Skeletal muscle satellite cell (primary cell): ENCODE results near the gene ABLIM2.
A peak's percentile ranks its signal among the peaks of the same experiment; 100 is the strongest.

ENCODE experiments used
- H3K27me3 ChIP-seq: 2 replicates; pipeline ENCODE4 v1.7.0; 2013; ENCODE audit warnings: low read length; ENCODE audit not compliant: control insufficient read depth, insufficient read depth
- H3K36me3 ChIP-seq: 2 replicates; pipeline ENCODE4 v1.7.0; 2013; ENCODE audit warnings: mild to moderate bottlenecking, control low read depth, low read length; ENCODE audit not compliant: insufficient read depth
- H3K4me1 ChIP-seq: 2 replicates; pipeline ENCODE4 v1.7.0; 2013; ENCODE audit warnings: low read length; ENCODE audit not compliant: control insufficient read depth, insufficient read depth
- H3K4me2 ChIP-seq: 2 replicates; pipeline ENCODE4 v1.7.0; 2013; ENCODE audit warnings: mild to moderate bottlenecking, low read length
- H3K4me3 ChIP-seq: 2 replicates; pipeline ENCODE4 v1.7.0; 2013; ENCODE audit warnings: low read length
- H3K9ac ChIP-seq: 2 replicates; pipeline ENCODE4 v1.7.0; 2013; ENCODE audit warnings: mild to moderate bottlenecking, low read depth, low read length, moderate library complexity
- H3K9me3 ChIP-seq: replicated peaks from 2 replicates; pipeline ENCODE4 v1.7.0; 2013; ENCODE audit warnings: mild to moderate bottlenecking, control low read depth, low read length

ABLIM2 gene

DNA sequence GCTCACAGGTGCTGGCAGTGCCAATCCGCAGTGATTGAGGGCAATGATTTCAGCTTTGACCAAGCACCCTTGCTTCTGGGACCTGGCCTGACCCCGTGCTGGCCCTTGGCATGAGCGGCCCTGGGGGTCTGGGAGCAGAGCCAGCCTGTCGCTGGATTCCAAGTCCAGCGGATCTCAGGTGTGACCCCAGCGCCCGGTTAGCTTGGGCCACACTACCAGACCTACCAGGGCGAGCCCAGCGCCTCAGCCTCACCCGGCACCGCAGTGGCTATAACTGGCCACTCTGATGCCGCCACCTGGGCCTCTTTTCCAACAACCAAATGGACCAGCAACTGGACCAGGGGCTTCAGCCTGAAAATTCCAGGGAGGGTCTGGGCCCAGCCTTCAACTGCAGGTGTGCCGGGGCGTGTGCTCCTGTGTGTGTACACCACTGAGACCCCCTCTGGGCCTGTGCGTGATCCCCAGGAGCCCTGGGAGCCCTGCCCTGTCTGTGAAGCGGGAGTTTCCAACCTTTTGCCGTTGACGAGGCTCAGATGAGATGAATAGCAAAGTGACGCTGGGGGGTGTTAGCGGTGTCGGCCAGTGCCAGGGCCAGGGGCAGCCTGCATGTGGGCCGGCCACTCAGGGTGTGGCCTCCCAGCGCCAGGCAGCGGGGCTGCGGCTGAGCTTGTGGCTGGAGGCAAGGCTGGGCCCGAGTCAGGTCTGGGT is 41.1 kb upstream of the ABLIM2 start:
- H3K4me1 ChIP-seq: peaks cover 17% of the 10 kb centered on the region
- peak overlapping the region; percentile 74 for H3K9ac ChIP-seq
- H3K9me3 ChIP-seq: no peaks in the 10 kb centered on the region
- no peaks in the 10 kb centered on the region for H3K36me3 ChIP-seq
- H3K4me3 ChIP-seq: peak overlapping the region; percentile 65
- peak overlapping the region; percentile 79 for H3K4me2 ChIP-seq
- peaks cover 3% of the 10 kb centered on the region for H3K27me3 ChIP-seq

DNA sequence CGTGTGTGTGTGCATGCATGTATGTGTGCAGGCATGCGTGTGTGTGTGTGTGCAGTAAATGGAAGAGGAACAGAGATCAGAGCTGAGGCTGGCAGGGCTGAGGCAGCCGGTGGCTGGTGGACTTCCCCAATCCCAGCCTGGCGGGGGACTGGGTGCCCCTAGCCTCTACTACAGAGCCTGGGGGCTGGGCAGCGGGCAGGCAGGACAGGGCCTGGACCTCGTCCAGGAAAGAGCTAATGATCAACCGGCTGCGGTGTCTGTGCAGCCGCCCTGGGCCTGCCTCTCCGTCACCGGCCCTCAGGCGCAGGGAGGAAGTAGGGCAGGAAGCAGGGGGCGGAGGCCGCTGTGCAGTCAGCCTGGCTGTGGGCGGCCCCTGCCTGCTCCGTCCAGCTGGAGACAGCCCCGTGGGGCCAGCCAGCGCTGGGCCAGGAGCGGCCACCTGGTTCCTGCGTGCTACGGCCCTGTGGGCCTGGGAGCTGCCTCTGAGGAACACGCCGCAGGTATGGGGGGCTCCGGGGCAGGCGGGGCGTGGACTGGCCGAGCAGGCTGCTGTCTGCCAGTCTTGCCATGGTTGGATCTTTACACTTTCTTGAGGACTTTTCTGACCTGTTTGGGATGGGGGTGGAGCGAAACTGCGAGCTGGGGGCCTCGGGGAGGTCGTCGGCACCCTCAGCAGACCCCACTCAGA is 40.4 kb upstream of the ABLIM2 start, which contains the start of gene SH3TC1:
TSS of gene SH3TC1 (plus strand) at position 385 of the 688 bp plus-strand sequence. CDS start 5,905 bp downstream, outside the sequence.
- Histone ChIP-seq H3K4me3 (peak within 1 kb of the TSS; percentile 65), H3K27me3 (peaks cover 3% of the 10 kb centered on the region), H3K36me3 (no peaks in the 10 kb centered on the region), H3K9ac (peak within 1 kb of the TSS; percentile 74), H3K4me2 (peak within 1 kb of the TSS; percentile 79), H3K4me1 (peaks cover 17% of the 10 kb centered on the region), H3K9me3 (no peaks in the 10 kb centered on the region)

- H3K27me3 ChIP-seq: peaks cover 3% of the 10 kb centered on the region
- peak overlapping the region; percentile 79 for H3K4me2 ChIP-seq
- H3K36me3 ChIP-seq: no peaks in the 10 kb centered on the region
- H3K4me1 ChIP-seq: peaks cover 17% of the 10 kb centered on the region
- H3K9me3 ChIP-seq: no peaks in the 10 kb centered on the region
- peak overlapping the region; percentile 74 for H3K9ac ChIP-seq
- H3K4me3 ChIP-seq: peak overlapping the region; percentile 65
Observed at GRCh38 chr4:8198206-8198905, 39.7 kb upstream of the ABLIM2 start.

GRCh38 chr4:8197521-8197920 is 38.9 kb upstream of the ABLIM2 start:
- H3K4me3 ChIP-seq: no peak overlapping the region
- H3K9ac ChIP-seq: no peak overlapping the region
- no peaks in the 10 kb centered on the region for H3K9me3 ChIP-seq
- no peak overlapping the region for H3K4me2 ChIP-seq
- peaks cover 17% of the 10 kb centered on the region for H3K4me1 ChIP-seq
- H3K36me3 ChIP-seq: no peaks in the 10 kb centered on the region
- H3K27me3 ChIP-seq: peaks cover 3% of the 10 kb centered on the region

- H3K4me3 ChIP-seq: no peak overlapping the region
- no peak overlapping the region for H3K9ac ChIP-seq
- no peaks in the 10 kb centered on the region for H3K36me3 ChIP-seq
- no peak overlapping the region for H3K4me2 ChIP-seq
- no peaks in the 10 kb centered on the region for H3K9me3 ChIP-seq
- H3K4me1 ChIP-seq: peaks cover 26% of the 10 kb centered on the region
- peaks cover 3% of the 10 kb centered on the region for H3K27me3 ChIP-seq
Observed at GRCh38 chr4:8195841-8196458, 37.3 kb upstream of the ABLIM2 start.

GRCh38 chr4:8195431-8195830 is 36.8 kb upstream of the ABLIM2 start:
- Histone ChIP-seq H3K4me3 (no peak overlapping the region), H3K4me1 (peaks cover 30% of the 10 kb centered on the region), H3K36me3 (no peaks in the 10 kb centered on the region), H3K9ac (no peak overlapping the region), H3K4me2 (no peak overlapping the region), H3K9me3 (no peaks in the 10 kb centered on the region), H3K27me3 (peaks cover 3% of the 10 kb centered on the region)

DNA sequence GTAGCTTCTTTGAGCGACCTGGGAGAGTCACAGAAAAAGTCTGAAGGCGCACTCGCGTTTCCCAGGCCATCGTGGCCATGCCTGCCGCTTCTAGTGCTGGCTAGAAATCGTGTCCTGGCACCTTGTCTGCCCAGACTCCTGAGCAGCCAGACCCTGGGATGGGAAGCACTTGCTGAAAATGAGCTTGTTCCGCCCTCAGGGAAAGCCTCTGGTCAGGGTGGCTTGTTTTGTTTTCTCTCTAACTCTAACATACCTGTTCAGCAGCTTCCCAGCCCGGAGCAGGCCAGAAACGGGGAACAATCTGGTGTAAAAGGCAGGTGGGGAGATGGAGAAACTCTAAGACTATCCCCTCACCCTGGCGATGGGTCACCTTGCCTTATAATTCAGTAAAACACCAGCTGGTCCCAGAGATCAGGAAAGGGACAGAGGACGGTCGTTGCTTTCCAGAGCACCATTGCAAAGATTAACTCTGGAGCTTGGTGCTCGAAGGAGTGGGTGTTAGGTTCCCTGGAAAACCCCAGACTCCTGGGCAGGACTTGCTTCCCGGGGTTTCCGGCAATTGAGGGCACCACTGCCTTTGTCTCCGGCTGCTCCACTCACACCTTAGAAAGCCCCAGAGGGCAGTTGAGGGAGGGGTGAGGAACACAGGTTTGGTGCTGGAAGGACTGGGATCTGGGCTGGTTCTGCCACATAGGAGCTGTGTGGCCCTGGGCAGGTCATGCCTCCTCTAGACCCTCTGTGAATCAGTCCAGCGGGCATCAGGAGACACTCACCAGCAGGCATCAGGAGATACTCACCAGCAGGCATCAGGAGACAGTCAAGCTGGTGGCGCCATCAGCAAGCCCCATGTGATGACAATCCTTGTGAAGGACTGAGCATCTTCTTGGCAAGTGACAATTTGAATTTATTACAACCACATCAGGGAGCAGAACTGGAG is 36.0 kb upstream of the ABLIM2 start:
- no peak overlapping the region for H3K4me3 ChIP-seq
- H3K9me3 ChIP-seq: no peaks in the 10 kb centered on the region
- peaks cover 3% of the 10 kb centered on the region for H3K27me3 ChIP-seq
- no peak overlapping the region for H3K9ac ChIP-seq
- no peaks in the 10 kb centered on the region for H3K36me3 ChIP-seq
- H3K4me2 ChIP-seq: no peak overlapping the region
- peaks cover 24% of the 10 kb centered on the region for H3K4me1 ChIP-seq

DNA sequence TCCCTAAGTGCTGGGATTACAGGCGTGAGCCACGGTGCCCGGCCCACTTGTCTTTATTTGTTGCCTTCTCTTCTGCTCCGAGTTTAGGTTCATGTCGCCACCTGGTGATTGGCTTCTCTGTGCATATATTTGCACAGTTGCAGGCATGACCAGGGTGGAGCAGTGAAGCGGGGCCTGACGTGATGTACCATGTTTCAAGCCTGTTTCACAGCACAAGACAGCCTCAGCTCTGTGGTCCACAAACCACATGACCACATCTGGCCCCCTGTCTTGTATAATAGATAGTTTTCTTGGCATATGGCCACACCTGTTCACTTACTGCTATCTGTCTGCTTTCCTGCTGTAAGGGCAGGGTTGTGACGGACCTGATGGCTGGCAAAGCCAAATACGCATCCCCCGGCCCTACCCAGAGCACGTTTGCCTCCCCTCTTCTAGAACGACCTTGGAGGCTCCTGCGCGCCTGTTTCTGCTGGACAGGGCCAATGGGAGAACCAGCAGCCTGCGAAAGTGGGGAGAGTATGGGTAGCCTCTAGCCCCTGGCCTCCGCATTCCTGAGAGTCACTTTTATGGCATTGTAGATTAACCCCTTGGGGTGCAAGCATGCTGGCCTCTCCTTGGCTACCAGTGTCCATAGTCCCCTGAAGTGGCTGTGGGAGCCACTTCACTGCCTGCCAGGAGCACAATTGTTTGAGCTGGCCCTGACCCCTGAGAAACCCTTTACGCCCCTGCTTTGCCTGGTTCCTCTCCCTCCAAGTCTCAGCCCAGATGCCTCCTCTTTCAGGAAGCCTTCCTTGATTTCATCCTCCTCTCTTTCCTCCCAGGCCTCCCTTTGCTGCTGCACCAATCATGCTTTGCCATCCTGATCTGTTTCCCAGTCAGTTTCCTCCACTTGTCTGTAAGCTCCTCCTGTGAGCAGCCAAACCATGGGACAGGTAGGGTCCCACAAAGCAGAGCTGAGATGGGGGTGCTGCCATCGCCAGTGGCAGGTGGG is 34.4 kb upstream of the ABLIM2 start:
- peaks cover 3% of the 10 kb centered on the region for H3K27me3 ChIP-seq
- H3K4me2 ChIP-seq: no peak overlapping the region
- H3K9ac ChIP-seq: no peak overlapping the region
- no peak overlapping the region for H3K4me3 ChIP-seq
- H3K9me3 ChIP-seq: no peaks in the 10 kb centered on the region
- H3K4me1 ChIP-seq: peaks cover 26% of the 10 kb centered on the region
- H3K36me3 ChIP-seq: no peaks in the 10 kb centered on the region

DNA sequence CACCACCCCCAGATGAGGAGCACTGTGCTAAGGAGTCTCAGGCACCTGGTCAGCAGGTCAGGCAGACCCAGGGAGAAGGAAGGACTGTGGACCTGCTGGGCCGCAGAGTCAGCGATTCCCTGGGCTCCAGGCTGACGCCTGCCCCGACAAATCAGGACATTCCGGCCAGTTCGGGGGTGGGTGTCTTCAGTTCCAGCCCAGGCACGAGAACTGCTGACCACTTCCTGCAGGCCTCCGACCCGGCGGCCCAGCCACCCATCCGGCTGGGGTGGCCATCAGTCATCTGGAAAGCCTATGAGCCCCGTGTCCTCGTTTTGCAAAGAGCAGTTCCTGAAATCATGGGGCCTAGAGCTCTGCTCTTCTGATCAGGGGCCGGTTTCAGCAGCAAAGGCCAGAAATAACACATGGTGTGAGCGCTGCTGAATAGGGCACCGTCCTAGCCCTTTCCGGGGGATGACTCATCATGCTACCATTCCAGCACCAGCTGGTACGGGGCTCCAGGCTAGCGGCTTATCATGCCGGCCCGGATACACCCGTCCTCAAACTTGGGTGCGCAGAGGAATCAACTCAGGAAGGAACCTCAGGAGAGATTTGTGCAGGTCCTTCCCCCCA is 32.6 kb upstream of the ABLIM2 start:
- Histone ChIP-seq H3K9ac (peak overlapping the region; percentile 12), H3K36me3 (no peaks in the 10 kb centered on the region), H3K9me3 (no peaks in the 10 kb centered on the region), H3K27me3 (no peaks in the 10 kb centered on the region), H3K4me2 (peak overlapping the region; percentile 63), H3K4me1 (peaks cover 30% of the 10 kb centered on the region), H3K4me3 (no peak overlapping the region)
